SIG-M5 treated with dmso at 0.1 percent for 504 hours (cell line): ENCODE measurements around the gene CLRN2.
"Not testable (repeated sequence)": the region's sequence is repeated elsewhere in the genome, so short reads cannot be mapped to it uniquely, and the experiment has no call there.

Experiments
- DNase-seq: peaks from one replicate; lab custom pipeline; 2025; ENCODE audit not compliant: unreplicated experiment; lab: John Stamatoyannopoulos, UW

CLRN2 gene

DNA sequence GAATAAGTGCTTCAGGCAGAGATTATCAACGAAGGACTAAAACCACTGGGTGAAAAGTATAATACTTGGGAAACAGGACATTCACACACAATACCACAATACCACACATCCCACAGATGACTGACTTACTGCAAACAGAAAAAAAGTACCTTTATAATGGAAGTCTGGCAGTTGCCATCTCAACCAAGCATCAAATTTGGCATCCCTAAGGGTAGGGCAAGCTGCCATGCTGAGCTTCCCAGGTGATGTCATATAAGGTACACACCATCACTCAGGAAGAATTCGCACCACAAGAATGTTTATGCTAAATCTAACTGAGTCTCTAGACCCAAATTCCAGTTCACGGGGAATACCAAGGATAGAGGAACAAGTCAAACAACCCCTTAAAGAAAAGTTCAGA, 12.2 kb upstream of the CLRN2 start:
- no peak for DNase-seq

DNA sequence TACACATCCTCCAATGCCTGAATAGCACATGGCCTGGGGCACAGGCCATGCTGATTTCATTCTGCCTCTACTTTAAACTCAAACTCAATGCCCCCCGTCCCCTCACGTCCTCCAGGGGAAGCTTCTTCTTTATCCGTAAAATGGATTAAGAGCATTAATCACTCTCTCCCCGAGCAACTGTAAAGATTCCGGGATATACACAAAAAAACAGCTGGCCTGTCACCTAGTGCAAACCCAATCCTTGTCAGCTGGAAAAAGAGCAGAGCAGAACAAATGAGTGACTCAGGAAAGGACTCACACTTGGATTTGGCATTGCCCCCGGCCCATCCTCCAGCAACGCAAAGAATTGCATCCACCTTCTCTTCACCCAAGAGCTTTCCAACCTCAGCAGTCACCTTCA, 10.9 kb upstream of the CLRN2 start:
- no peak for DNase-seq

- DNase-seq, result no peak
Measured at GRCh38 chr4:17510582-17510981, 4.4 kb upstream of the CLRN2 start.

GRCh38 chr4:17511051-17511450, 3.9 kb upstream of the CLRN2 start:
- no peak for DNase-seq

DNA sequence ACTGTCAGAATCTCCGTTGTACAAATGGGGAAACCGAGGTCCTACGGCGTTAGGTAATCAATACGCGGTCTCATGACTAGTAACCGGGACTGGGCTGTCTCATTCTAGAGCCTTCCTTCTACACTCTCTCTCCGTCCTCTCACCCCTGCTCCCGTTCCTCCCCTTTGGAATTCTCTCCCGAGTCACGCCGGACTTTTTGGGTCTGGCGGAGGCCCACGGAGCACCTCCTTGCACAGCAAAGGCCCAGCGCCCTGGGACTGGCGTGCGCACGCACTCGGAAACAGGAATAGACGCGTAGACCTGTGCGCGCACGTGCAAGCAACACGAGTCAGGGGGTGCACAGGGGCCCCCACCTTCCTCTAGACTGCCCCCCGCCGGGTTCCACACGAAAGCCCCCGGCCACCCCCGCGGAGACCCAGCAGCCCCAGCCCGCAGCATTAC, 3.4 kb upstream of the CLRN2 start:
- DNase-seq, result peak; percentile 46

- peak; percentile 61 for DNase-seq
Measured at GRCh38 chr4:17511950-17512795, 2.8 kb upstream of the CLRN2 start, which contains the start of gene QDPR. QDPR (minus strand) TSS chr4:17512090; CDS start chr4:17512054, 36 bp downstream.

GRCh38 chr4:17512973-17513665, 1.8 kb upstream of the CLRN2 start:
- peak; percentile 53 for DNase-seq

- DNase-seq, result no peak
Measured at GRCh38 chr4:17515445-17516407, 761 bp downstream of the CLRN2 start.

DNA sequence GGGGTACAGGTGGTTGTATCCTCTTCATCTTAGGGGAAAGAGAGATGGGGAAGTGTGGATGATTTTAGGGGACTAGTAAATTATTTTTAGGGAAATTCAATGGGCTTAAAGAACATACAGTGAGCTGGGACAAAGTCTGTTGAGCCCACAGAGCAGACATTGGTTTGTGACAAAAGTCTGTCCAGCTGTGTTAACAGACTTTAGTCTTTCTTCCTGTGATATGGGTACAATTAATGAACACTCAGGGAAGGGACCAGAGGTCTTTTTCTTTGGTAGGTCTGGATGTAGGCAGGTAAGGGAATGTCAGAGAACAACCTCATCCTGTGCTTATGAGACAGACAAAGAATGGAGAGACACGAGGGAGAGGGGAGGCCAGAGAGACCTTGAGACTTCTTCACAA, 2.0 kb downstream of the CLRN2 start:
- no peak for DNase-seq

DNA sequence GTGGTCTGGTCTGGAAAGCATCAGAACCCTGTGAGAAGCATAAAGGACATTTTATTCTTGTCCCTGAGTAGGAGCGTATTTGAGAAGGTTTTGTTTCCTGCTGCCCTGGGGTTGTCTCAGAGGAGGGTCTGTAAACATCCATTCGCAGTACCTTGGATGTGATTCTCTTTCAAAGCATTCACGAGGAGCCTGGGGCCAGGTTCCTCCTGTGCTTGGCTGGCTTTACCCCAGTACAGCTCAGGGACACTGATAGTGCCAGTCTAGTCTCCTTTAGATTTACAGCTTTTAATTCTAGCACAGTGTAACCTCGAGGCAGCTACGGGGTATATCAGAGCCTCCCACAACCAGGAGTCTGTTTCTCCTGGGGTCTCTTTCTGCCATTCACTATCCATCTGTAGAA, 2.7 kb downstream of the CLRN2 start:
- no peak for DNase-seq

DNA sequence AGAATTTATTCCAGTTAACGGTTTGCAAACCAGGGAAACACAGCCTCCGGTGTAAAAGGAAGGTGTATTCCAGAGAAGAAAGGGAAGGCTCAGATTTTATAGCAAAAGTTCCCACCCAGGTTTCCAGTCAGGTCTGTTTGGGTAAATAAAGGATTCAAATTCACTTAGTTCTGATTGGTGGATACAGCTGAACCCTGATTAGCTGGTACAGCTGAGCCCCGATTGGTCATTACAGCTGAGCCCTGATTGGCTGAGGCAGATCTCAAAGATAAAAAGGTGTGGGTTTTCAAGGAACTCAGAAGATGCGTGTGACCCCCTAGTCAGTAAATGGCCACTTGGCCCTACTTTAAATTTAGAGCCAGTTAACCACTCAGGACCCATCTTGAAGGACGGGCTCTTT, 6.6 kb downstream of the CLRN2 start:
- DNase-seq, result no peak

DNA sequence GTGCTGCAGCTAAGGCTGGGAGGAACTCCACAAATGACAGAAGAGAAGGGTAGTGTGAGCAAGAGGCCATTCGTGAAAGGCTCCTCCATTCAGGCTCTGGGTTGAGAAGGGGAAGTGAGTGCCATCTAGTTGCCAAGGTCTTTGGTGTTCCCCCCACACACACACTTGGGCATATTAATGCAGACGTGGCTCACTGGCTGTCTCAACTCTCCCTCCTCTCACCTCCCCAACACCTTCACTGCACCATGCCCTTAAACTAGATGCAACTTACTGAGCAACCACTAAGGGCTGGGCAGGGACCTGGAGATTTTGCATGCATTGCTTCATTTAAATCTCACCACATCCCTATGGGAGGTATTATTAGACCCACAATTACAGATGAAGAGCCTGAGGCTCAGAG, 8.7 kb downstream of the CLRN2 start:
- DNase-seq, result peak; percentile 32

- no peak for DNase-seq
Measured at GRCh38 chr4:17526695-17527477, 11.9 kb downstream of the CLRN2 start.

DNA sequence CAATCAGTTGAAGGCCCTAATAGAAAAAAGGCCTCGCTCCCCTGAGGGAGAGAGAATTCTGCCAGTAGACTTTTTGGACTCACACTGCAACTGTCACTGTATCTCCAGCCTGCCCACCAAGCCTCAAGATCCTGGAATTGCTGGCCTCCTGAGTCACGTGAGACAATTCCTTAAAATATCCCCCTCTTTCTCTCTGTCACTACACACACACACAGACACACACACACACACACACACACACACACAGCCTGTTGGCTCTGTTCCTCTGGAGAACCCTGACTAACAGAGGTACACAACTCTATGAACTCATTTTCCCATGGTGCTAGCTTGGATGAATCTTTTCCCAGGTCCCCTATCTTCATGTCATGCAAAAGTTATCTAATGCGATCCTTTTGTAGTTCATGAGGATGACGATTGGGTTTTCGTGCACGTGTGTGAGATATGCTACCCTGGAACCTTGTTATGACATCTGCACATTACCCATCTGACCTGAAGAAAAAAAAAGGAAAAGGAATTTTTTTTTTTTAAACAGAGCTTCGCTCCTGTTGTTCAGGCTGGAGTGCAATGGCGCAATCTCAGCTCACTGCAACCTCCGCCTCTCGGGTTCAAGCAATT, 13.7 kb downstream of the CLRN2 start:
- DNase-seq, result no peak

GRCh38 chr4:17531538-17532285, 16.7 kb downstream of the CLRN2 start:
- DNase-seq, result peak; percentile 13

DNA sequence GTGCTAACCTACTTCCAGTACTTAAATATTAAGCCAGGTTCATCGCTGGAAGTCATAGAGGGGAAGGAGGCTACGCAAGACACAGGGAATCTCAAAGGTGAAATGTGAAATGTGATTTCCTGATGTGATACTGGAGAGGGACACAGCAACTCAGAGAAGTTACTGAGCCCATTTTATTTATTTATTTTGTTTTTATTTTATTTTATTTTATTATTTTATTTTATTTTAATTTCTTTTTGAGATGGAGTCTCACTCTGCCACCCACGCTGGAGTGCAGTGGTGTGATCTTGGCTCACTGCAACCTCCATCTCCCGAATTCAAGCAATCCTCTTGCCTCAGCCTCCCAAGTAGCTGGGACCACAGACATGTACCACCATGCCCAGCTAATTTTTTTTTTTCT, 19.7 kb downstream of the CLRN2 start:
- no peak for DNase-seq

GRCh38 chr4:17535242-17535641, 20.3 kb downstream of the CLRN2 start:
- DNase-seq, result no peak

- no peak for DNase-seq
Measured at GRCh38 chr4:17535906-17536305, 20.9 kb downstream of the CLRN2 start.

- DNase-seq, result not testable (repeated sequence)
Measured at GRCh38 chr4:17537060-17537459, 22.1 kb downstream of the CLRN2 start.
